B cell (primary cell): Measurements from ENCODE around the gene CERS5. TPM values are rescaled to one million over a fixed set of nuclear protein-coding genes. Genes with fewer than 3 reads are reported as not detected.

Experiments used
- ATAC-seq: fragments of 200-7000 bp; cut with Tn5 transposase; one replicate; pipeline ENCODE4 v1.10.0; 2021; ENCODE audit warnings: low read depth, mild to moderate bottlenecking, moderate number of reproducible peaks, moderate library complexity
- CTCF ChIA-PET: fragments of 350-600 bp; sonication (Branson Sonifier 250); formaldehyde crosslinking; loops from one replicate; lab custom pipeline; 2021; ENCODE audit warnings: antibody characterized with exemption, inconsistent platforms; lab: Charles Lee
- POLR2A ChIA-PET: fragments of 350-600 bp; sonication (Branson Sonifier 250); formaldehyde crosslinking; loops from one replicate; lab custom pipeline; 2021; ENCODE audit warnings: antibody characterized with exemption; lab: Charles Lee
- DNase-seq: peaks from one replicate; pipeline ENCODE4 v3.0.0; 2013
- H2AFZ ChIP-seq: 2 replicates; pipeline ENCODE4 v1.6.1; 2012; ENCODE audit warnings: mild to moderate bottlenecking, low read depth, low read length; ENCODE audit not compliant: insufficient read depth, poor library complexity, severe bottlenecking
- H3K27ac ChIP-seq, 2 donors: 1 replicate in 1 of 2; 2 replicates in 1 of 2; pipeline ENCODE4 v1.5.1; 2012 to 2013; ENCODE audit warnings: low read length in 2 of 2, mild to moderate bottlenecking in 2 of 2, moderate library complexity in 1 of 2
- H3K27me3 ChIP-seq, 4 experiments: fragments of 200-600 bp in 1 of 4; sonication (generic) in 1 of 4; replicated peaks in 1 of 4; 1 replicate in 2 of 4; 2 replicates in 2 of 4; pipeline versions ENCODE4 v1.6.1 to v1.7.0; 2013 to 2016; ENCODE audit warnings: low read length in 3 of 4, mild to moderate bottlenecking in 2 of 4, mixed read lengths in 1 of 4, moderate library complexity in 1 of 4; ENCODE audit not compliant: insufficient read depth in 4 of 4, control insufficient read depth in 3 of 4; ENCODE audit errors: control extremely low read depth in 1 of 4
- H3K36me3 ChIP-seq, 2 experiments: replicated peaks in 1 of 2; 1 replicate in 1 of 2; 2 replicates in 1 of 2; pipeline versions ENCODE4 v1.6.1 to v1.7.1; 2013; ENCODE audit warnings: low read length in 1 of 2; ENCODE audit not compliant: insufficient read depth in 2 of 2, control insufficient read depth in 1 of 2; ENCODE audit errors: control extremely low read depth in 1 of 2, extremely low read depth in 1 of 2
- H3K4me1 ChIP-seq, 2 donors: fragments of 200-600 bp in 1 of 2; sonication (generic) in 1 of 2; 1 replicate in 1 of 2; 2 replicates in 1 of 2; pipeline versions ENCODE4 v1.5.1 to v1.6.1; 2013 to 2017; ENCODE audit warnings: low read length in 2 of 2; ENCODE audit not compliant: control insufficient read depth in 2 of 2, insufficient read depth in 2 of 2
- H3K4me2 ChIP-seq: replicated peaks from 2 replicates; pipeline ENCODE3; 2012; ENCODE audit warnings: mild to moderate bottlenecking, low read depth, low read length; ENCODE audit not compliant: poor library complexity, severe bottlenecking
- H3K4me3 ChIP-seq, 5 experiments: fragments of 200-600 bp in 1 of 5; sonication (generic) in 1 of 5; 1 replicate in 3 of 5; 2 replicates in 2 of 5; pipeline versions ENCODE4 v1.5.1 to v1.7.0; 2011 to 2016; ENCODE audit warnings: low read length in 4 of 5, mild to moderate bottlenecking in 4 of 5, low read depth in 2 of 5, control low read depth in 1 of 5, moderate library complexity in 1 of 5; ENCODE audit not compliant: insufficient read depth in 1 of 5; ENCODE audit errors: control extremely low read depth in 1 of 5, extremely low read depth in 1 of 5
- H3K79me2 ChIP-seq: fragments of 200-600 bp; sonication (generic); one replicate; pipeline ENCODE4 v1.6.0; 2016; ENCODE audit warnings: low read length; ENCODE audit not compliant: control insufficient read depth, insufficient read depth
- H3K9ac ChIP-seq: fragments of 200-600 bp; sonication (generic); 2 replicates; pipeline ENCODE4 v1.6.1; 2017; ENCODE audit warnings: mild to moderate bottlenecking, low read length, moderate library complexity
- H3K9me3 ChIP-seq, 3 donors: one replicate each; pipeline versions ENCODE4 v1.6.1 to v1.7.1; 2013; ENCODE audit warnings: low read length in 2 of 3; ENCODE audit not compliant: control insufficient read depth in 2 of 3, insufficient read depth in 1 of 3; ENCODE audit errors: control extremely low read depth in 1 of 3
- H4K20me1 ChIP-seq: 2 replicates; pipeline ENCODE4 v1.6.0; 2012; ENCODE audit warnings: mild to moderate bottlenecking, low read length; ENCODE audit not compliant: insufficient read depth, control insufficient read depth, poor library complexity, severe bottlenecking
- H3K27ac Mint-ChIP-seq: one replicate; pipeline ENCODE4 v1.8.0; 2021; ENCODE audit warnings: mixed read lengths
- H3K27me3 Mint-ChIP-seq: one replicate; pipeline ENCODE4 v1.8.0; 2021; ENCODE audit warnings: mixed read lengths
- H3K4me1 Mint-ChIP-seq: one replicate; pipeline ENCODE4 v1.8.0; 2021; ENCODE audit warnings: mixed read lengths
- H3K4me3 Mint-ChIP-seq: one replicate; pipeline ENCODE4 v1.8.0; 2021; ENCODE audit warnings: mixed read lengths
- H3K9me3 Mint-ChIP-seq: one replicate; pipeline ENCODE4 v1.8.0; 2022; ENCODE audit warnings: mixed read lengths; ENCODE audit not compliant: insufficient read depth
- CTCF ChIP-seq: fragments of 200-600 bp; IDR thresholded peaks from one replicate; pipeline ENCODE4 v1.8.0; 2022; ENCODE audit warnings: antibody characterized with exemption, mild to moderate bottlenecking
- EZH2 ChIP-seq: IDR thresholded peaks from 2 replicates; pipeline ENCODE4 v1.6.1; 2012; ENCODE audit warnings: borderline replicate concordance, low read depth, mild to moderate bottlenecking, moderate library complexity, low read length; ENCODE audit not compliant: insufficient read depth, poor library complexity, severe bottlenecking
- WGBS: methylation state at CpG from one replicate; pipeline ENCODE4 v1.1.5; 2013; ENCODE audit warnings: missing lambda C conversion rate; ENCODE audit not compliant: insufficient coverage; 5-methylcytosine and 5-hydroxymethylcytosine counted together
- intact Hi-C: fragments of 100-400 bp; cut with micrococcal nuclease; formaldehyde crosslinking; loops from one replicate; pipeline ENCODE4 v1.10.0; 2022
- polyA plus RNA-seq: library from polyadenylated mRNA; depleted of rRNA; stranded (reverse); fragments of >200 nt; gene quantifications from 2 replicates; pipeline ENCODE4 v1.2.3, GENCODE V29; 2012
- total RNA-seq, 2 donors: library from RNA; stranded (reverse); fragments of 120-200 nt in 1 of 2; gene quantifications; 1 replicate in 1 of 2; 2 replicates in 1 of 2; pipeline versions ENCODE4 v1.2.3 to v1.2.4, GENCODE V29; 2013 to 2022

The CERS5 gene
- total and polyA plus RNA-seq, 2 donors (not counting 1 experiment from before 2014, with no cell fraction given): 32.3 to 72.0 TPM

- ChIA-PET POLR2A (interaction anchor here (0.5 to 4.3 kb wide), 8 partner anchors 25 to 944 kb away, joined by 3 to 69 read pairs (median 4); partner anchors contain the start of genes CERS5, SMARCD1 and TMBIM6), CTCF (interaction anchor here (0.5 to 14.8 kb wide), 19 partner anchors 10 to 875 kb away, joined by 3 to 343 read pairs (median 6); partner anchors contain the start of genes CERS5, NCKAP5L, RACGAP1 and SMARCD1)
- Mint-ChIP-seq H3K4me1 (peaks cover 53% of the 10 kb centered on the region), H3K9me3 (no peaks in the 10 kb centered on the region), H3K4me3 (peak overlapping the region; percentile 96), H3K27me3 (no peaks in the 10 kb centered on the region), H3K27ac (peak overlapping the region; percentile 98)
- TF ChIP-seq CTCF: no peak
- TF ChIP-seq EZH2: no peak
- ATAC-seq: no peak
- Histone ChIP-seq H3K79me2 (peaks cover 38% of the 10 kb centered on the region), H3K4me2 (peak overlapping the region; percentile 86), H2AFZ (peak overlapping the region; percentile 81), H3K4me1 (peaks cover 30 to 57% of the 10 kb centered on the region in 2 donors), H3K4me3 (peak overlapping the region in 4 of 5 experiments; percentile 40 to 58 (median 49)), H4K20me1 (peaks cover 9% of the 10 kb centered on the region), H3K27me3 (no peaks in the 10 kb centered on the region), H3K36me3 (peaks cover 0 to 15% of the 10 kb centered on the region in 2 experiments), H3K9ac (peak overlapping the region; percentile 53), H3K9me3 (no peaks in the 10 kb centered on the region), H3K27ac (peak overlapping the region; percentile 81 to 85)
- peak; percentile 57 for DNase-seq
- 4% methylated on average over 4 of the region's 8 CpGs for WGBS
- intact Hi-C loops: loop anchor here (5.0 kb wide), 1 partner anchor 923 kb away; the partner anchor contains the start of gene TUBA1A
Measured at GRCh38 chr12:50110127-50110761, 56.9 kb downstream of the CERS5 start.

- Mint-ChIP-seq H3K9me3 (no peaks in the 10 kb centered on the region), H3K4me3 (no peak overlapping the region), H3K4me1 (peaks cover 51% of the 10 kb centered on the region), H3K27me3 (no peaks in the 10 kb centered on the region), H3K27ac (peak overlapping the region; percentile 98)
- H3K79me2 ChIP-seq: peaks cover 31% of the 10 kb centered on the region
- H3K4me1 ChIP-seq: peaks cover 30 to 54% of the 10 kb centered on the region in 2 donors
- DNase-seq (no peak), ATAC-seq (no peak)
- no peak overlapping the region for H3K4me3 ChIP-seq
- peak overlapping the region; percentile 81 to 85 for H3K27ac ChIP-seq
- H3K9ac ChIP-seq: no peak overlapping the region
- no peaks in the 10 kb centered on the region for H3K9me3 ChIP-seq
- TF ChIP-seq CTCF: no peak
- TF ChIP-seq EZH2: no peak
- H3K36me3 ChIP-seq: peaks cover 0 to 13% of the 10 kb centered on the region in 2 experiments
- H3K27me3 ChIP-seq: no peaks in the 10 kb centered on the region
- H4K20me1 ChIP-seq: peaks cover 5% of the 10 kb centered on the region
- 97% methylated on average over 3 of the region's 3 CpGs for WGBS
- peak overlapping the region; percentile 81 for H2AFZ ChIP-seq
- intact Hi-C loops: no loop called here
- ChIA-PET POLR2A (interaction anchor here (0.6 to 4.3 kb wide), 3 partner anchors 8 to 1256 kb away, joined by 3 to 69 read pairs (median 5); partner anchors contain the start of gene SMARCD1), CTCF (interaction anchor here (1.1 to 14.8 kb wide), 7 partner anchors 20 to 70 kb away, joined by 5 to 343 read pairs (median 18); partner anchors contain the start of genes CERS5 and SMARCD1)
- H3K4me2 ChIP-seq: peak overlapping the region; percentile 86
Measured at GRCh38 chr12:50109319-50109718, 57.9 kb downstream of the CERS5 start.
